H1 (cell line): ENCODE data around the gene MEFV. TPM values are rescaled to one million over a fixed set of nuclear protein-coding genes. Genes with fewer than 3 reads are reported as not detected.

ENCODE experiments used
- ATF3 ChIP-seq: IDR thresholded peaks from 2 replicates; pipeline ENCODE4 v1.6.1; 2011; ENCODE audit warnings: low read depth, mild to moderate bottlenecking, low read length; ENCODE audit not compliant: insufficient read depth
- BACH1 ChIP-seq: IDR thresholded peaks from 2 replicates; pipeline ENCODE4 v1.6.1; 2012; ENCODE audit warnings: low read length, improper control_type of control experiment
- CREB1 ChIP-seq: IDR thresholded peaks from 2 replicates; pipeline ENCODE4 v1.6.1; 2012; ENCODE audit warnings: inconsistent platforms
- HDAC2 ChIP-seq, 2 experiments: fragments of 300-600 bp in 1 of 2; sonication (generic) in 1 of 2; IDR thresholded peaks; 2 replicates each; pipeline ENCODE4 v1.6.1; 2011 to 2012; ENCODE audit warnings: low read depth in 2 of 2, low read length in 2 of 2, mild to moderate bottlenecking in 2 of 2, moderate library complexity in 2 of 2, borderline replicate concordance in 1 of 2, inconsistent platforms in 1 of 2
- RAD21 ChIP-seq, 2 experiments: IDR thresholded peaks in 1 of 2; conservative IDR thresholded peaks in 1 of 2; 2 replicates each; pipeline ENCODE4 v1.6.1; 2011; ENCODE audit warnings: low read depth in 2 of 2, low read length in 2 of 2, improper control_type of control experiment in 1 of 2, inconsistent platforms in 1 of 2, mild to moderate bottlenecking in 1 of 2, moderate library complexity in 1 of 2
- SIN3A ChIP-seq, 2 experiments: IDR thresholded peaks in 1 of 2; conservative IDR thresholded peaks in 1 of 2; 2 replicates each; pipeline ENCODE4 v1.6.1; 2011 to 2012; ENCODE audit warnings: low read length in 2 of 2, improper control_type of control experiment in 1 of 2, low read depth in 1 of 2, mild to moderate bottlenecking in 1 of 2
- SIX5 ChIP-seq: IDR thresholded peaks from 2 replicates; pipeline ENCODE4 v1.6.1; 2011; ENCODE audit warnings: mild to moderate bottlenecking, low read depth, low read length
- SP1 ChIP-seq: IDR thresholded peaks from 2 replicates; pipeline ENCODE4 v1.6.1; 2011; ENCODE audit warnings: low read depth, low read length
- TAF1 ChIP-seq: IDR thresholded peaks from 2 replicates; pipeline ENCODE4 v1.6.1; 2011; ENCODE audit warnings: mild to moderate bottlenecking, low read depth, low read length
- TCF12 ChIP-seq: IDR thresholded peaks from 2 replicates; pipeline ENCODE4 v1.6.1; 2011; ENCODE audit warnings: low read depth, mild to moderate bottlenecking, low read length
- polyA plus RNA-seq, 7 experiments: library from polyadenylated mRNA; depleted of rRNA in 3 of 7; stranded (reverse) in 5 of 7; unstranded in 2 of 7; fragments of >200 nt in 5 of 7; fragments of 200-250 nt in 2 of 7; gene quantifications; 1 replicate in 5 of 7; 2 replicates in 1 of 7; 4 replicates in 1 of 7; pipeline versions ENCODE4 v1.2.1 to v1.2.3, GENCODE V29; 2011 to 2013; ENCODE audit warnings: missing spikeins in 2 of 7, mixed read lengths in 2 of 7
- total RNA-seq: library from RNA; stranded (reverse); fragmentation: NEBNext Ultra II Directional; extraction: Animal tissue kit (Norgen Biotek cat#: 25700); gene quantifications from 2 replicates; pipeline ENCODE4 v1.2.1, GENCODE V29; 2021

Gene MEFV
- total and polyA plus RNA-seq, 2 of the 8 experiments (the other 6 are each of a cell fraction or from before 2014, with no cell fraction given) = 0.03 TPM; not detected in 1

- TF ChIP-seq TCF12 = no peak
- peak; percentile 81 for TF ChIP-seq TAF1
- peak; percentile 51 for TF ChIP-seq SIX5
- TF ChIP-seq BACH1 = no peak
- peak; percentile 92 for TF ChIP-seq CREB1
- peak in 1 of 2 experiments; percentile 76; a peak in 1 of 4 replicates for TF ChIP-seq HDAC2 (IDR thresholded peaks at IDR 0.05; ENCODE audit: borderline replicate concordance in 1 of 2, low read depth in 2 of 2, low read length in 2 of 2)
- no peak for TF ChIP-seq SP1
- no peak for TF ChIP-seq RAD21 (IDR thresholded peaks at IDR 0.05 in 1 of 2, conservative IDR thresholded peaks at IDR 0.05 in 1 of 2; ENCODE audit: low read depth in 2 of 2, low read length in 2 of 2)
- peak; percentile 49 to 88; a peak in 2 of 4 replicates for TF ChIP-seq SIN3A (conservative IDR thresholded peaks at IDR 0.05 in 1 of 2, IDR thresholded peaks at IDR 0.05 in 1 of 2; ENCODE audit: low read depth in 1 of 2, low read length in 2 of 2)
- TF ChIP-seq ATF3 = no peak
Observed at GRCh38 chr16:3234857-3235561, 21.4 kb downstream of the MEFV start, which contains the start of gene ZNF200 (continued).
